ENCODE data around the gene NINL.
"Not testable (repeated sequence)": the region's sequence is repeated elsewhere in the genome, so short reads cannot be mapped to it uniquely, and the experiment has no call there.

Gene NINL

GRCh38 chr20:25584905-25585704 lies at the start of gene NINL:
Gene NINL (minus strand): TSS chr20:25585531. CDS start chr20:25526587, 58,944 bp downstream.
- in situ Hi-C loops (cut with MboI; ENCODE audit: low sequenced_read_pairs), result loop anchor here (10.0 kb wide), 1 partner anchor 60 kb away; no protein-coding TSS in a partner anchor

- in situ Hi-C loops (cut with MboI; ENCODE audit: low sequenced_read_pairs), result no loop called here
Measured at GRCh38 chr20:25632940-25633790, 47.8 kb upstream of the NINL start.

GRCh38 chr20:25630615-25631014 lies 45.3 kb upstream of the NINL start:
- in situ Hi-C loops (cut with MboI; ENCODE audit: low sequenced_read_pairs), result not testable (repeated sequence)

GRCh38 chr20:25629816-25630499 lies 44.6 kb upstream of the NINL start:
- in situ Hi-C loops (cut with MboI; ENCODE audit: low sequenced_read_pairs), result no loop called here

GRCh38 chr20:25626779-25627178 lies 41.4 kb upstream of the NINL start:
- in situ Hi-C loops (cut with MboI; ENCODE audit: low sequenced_read_pairs), result no loop called here

GRCh38 chr20:25624500-25624939 lies 39.2 kb upstream of the NINL start:
- in situ Hi-C loops (cut with MboI; ENCODE audit: low sequenced_read_pairs), result no loop called here

GRCh38 chr20:25623736-25624499 lies 38.6 kb upstream of the NINL start, which contains the start of gene NANP:
Gene NANP (minus strand): TSS chr20:25624014. CDS start chr20:25623948, 66 bp downstream.
- in situ Hi-C loops (cut with MboI; ENCODE audit: low sequenced_read_pairs), result no loop called here

- in situ Hi-C loops (cut with MboI; ENCODE audit: low sequenced_read_pairs), result no loop called here
Measured at GRCh38 chr20:25623225-25623735, 37.9 kb upstream of the NINL start.

- in situ Hi-C loops (cut with MboI; ENCODE audit: low sequenced_read_pairs), result no loop called here
Measured at GRCh38 chr20:25622450-25623224, 37.3 kb upstream of the NINL start.

- in situ Hi-C loops (cut with MboI; ENCODE audit: low sequenced_read_pairs), result no loop called here
Measured at GRCh38 chr20:25622049-25622448, 36.7 kb upstream of the NINL start.

- in situ Hi-C loops (cut with MboI; ENCODE audit: low sequenced_read_pairs), result no loop called here
Measured at GRCh38 chr20:25619514-25619913, 34.2 kb upstream of the NINL start.

- in situ Hi-C loops (cut with MboI; ENCODE audit: low sequenced_read_pairs), result no loop called here
Measured at GRCh38 chr20:25608774-25609173, 23.4 kb upstream of the NINL start.

- in situ Hi-C loops (cut with MboI; ENCODE audit: low sequenced_read_pairs), result no loop called here
Measured at GRCh38 chr20:25606094-25606695, 20.9 kb upstream of the NINL start.

- in situ Hi-C loops (cut with MboI; ENCODE audit: low sequenced_read_pairs), result no loop called here
Measured at GRCh38 chr20:25605148-25605547, 19.8 kb upstream of the NINL start.

- in situ Hi-C loops (cut with MboI; ENCODE audit: low sequenced_read_pairs), result no loop called here
Measured at GRCh38 chr20:25604611-25605010, 19.3 kb upstream of the NINL start.

- in situ Hi-C loops (cut with MboI; ENCODE audit: low sequenced_read_pairs), result not testable (repeated sequence)
Measured at GRCh38 chr20:25602914-25603309, 17.6 kb upstream of the NINL start.

GRCh38 chr20:25602191-25602913 lies 17.0 kb upstream of the NINL start:
- in situ Hi-C loops (cut with MboI; ENCODE audit: low sequenced_read_pairs), result not testable (repeated sequence)

- in situ Hi-C loops (cut with MboI; ENCODE audit: low sequenced_read_pairs), result no loop called here
Measured at GRCh38 chr20:25601659-25602058, 16.3 kb upstream of the NINL start.

Measured in HL-60/S4 (cell line).